GM19463 (cell line): ENCODE results near the gene C4orf50.

Experiments
- ATAC-seq: cut with Tn5 transposase; IDR thresholded peaks from one replicate; pipeline ENCODE4 v1.9.1; 2021; ENCODE audit warnings: mild to moderate bottlenecking, moderate library complexity; ENCODE audit not compliant: unreplicated experiment

The C4orf50 gene

DNA sequence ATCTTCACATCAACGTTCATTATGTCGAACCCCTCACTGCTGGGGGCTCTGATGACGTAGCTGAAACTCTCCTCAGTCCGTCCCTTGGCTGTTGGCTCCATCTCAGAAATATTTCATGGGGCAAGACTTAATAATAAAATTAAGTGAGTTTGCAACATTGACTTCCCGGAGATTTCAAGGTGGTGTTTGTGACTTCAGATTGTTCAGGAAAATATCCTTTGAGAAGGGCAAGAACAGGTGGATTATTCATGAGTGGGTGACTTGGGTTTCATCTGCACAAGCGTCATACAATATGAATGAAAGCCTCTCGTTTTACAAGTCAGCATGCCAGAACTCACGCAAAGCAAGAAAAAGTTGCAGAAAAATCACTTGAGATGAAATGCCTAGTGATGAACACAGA lies at the start of gene C4orf50:
TSS of gene C4orf50 (minus strand) at position 101 of the 400 bp plus-strand sequence.
- ATAC-seq, result no peak

DNA sequence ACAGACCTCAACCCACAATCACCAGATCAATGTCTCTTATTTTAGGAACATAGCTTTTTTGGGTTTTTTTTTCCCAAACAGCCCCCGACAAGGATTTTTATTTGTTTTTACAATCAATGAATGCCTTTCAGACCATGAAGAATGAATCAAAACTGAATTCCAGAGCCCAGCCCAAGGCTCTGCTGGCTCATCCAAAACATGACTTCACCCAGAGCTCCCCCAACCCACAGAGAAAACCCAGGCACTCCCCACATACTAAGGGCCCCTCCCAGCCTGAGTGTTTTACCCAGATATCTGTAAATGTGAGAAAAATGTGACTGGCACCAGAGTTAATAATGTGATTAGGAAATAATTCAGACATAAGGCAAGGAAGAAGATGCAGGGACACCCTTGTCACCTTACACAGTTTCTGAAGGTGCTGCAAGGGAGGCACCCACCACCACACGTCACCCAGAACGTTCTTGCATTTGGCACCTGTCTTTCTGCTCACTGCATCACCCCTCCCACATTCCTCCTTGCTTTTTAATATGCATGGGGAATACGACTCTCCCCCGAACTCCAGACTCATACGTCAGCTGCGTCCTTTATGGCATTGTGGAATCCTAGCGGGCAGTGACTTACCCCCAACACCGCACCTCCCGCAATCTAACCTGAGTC lies 47.8 kb upstream of the C4orf50 start:
- no peak for ATAC-seq

DNA sequence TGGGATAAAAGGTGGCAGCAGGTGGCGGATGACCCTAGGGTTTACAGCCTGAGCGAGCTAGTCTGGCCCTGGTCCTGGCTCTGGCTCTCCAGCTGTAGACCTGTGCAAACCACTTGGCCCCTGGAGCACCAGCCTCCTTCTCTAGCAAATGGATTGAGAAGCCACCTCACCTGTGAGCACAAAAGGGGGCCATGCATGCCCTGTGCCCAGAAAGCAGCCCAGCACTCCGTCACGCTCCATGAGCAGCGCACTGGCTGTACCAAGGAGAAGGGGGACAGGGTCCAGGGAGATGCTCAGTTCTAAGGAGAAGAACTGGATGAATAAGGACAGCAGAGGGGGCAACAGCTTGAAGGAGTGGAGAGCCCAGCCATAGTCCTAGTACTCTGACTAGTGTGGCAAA lies 46.9 kb upstream of the C4orf50 start:
- no peak for ATAC-seq

DNA sequence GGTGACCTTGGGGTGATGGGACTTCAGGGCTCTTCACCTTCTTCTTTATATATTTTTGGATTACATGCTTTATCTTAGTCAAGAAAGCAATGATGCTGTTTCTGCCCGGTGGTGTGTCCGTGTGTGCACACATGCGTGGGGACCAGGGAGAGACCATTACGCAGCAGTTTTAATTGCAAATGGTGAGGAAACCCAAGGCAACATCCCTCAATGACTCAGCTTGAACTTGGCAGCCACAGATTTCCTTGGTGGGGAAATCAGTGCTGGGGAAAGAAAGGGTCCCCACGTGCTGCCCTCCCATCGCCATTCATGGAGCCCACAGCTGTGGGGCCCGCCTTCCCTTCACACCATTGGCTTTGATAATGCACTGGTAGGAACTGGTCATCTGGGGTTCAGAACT lies 46.2 kb upstream of the C4orf50 start:
- ATAC-seq, result no peak

DNA sequence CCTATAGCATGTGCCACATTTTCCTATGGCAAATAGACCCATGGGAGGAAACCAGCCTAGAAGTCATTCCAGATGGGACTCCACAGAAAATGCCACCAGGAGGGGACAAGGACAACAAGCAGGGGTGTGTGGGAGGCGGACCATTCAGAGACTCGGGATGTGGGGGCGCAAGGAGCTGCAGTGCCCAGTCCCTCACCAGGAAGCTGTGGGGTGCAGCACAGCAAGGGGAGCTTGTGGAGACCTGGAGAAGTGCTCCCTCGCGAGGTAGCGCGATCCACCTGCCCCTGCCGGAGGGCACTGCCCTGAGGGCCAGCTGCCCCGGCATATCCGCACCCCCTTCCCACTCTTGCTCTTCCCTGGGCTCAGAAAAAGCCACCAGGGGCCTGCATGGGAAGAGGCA lies 45.5 kb upstream of the C4orf50 start:
- no peak for ATAC-seq

DNA sequence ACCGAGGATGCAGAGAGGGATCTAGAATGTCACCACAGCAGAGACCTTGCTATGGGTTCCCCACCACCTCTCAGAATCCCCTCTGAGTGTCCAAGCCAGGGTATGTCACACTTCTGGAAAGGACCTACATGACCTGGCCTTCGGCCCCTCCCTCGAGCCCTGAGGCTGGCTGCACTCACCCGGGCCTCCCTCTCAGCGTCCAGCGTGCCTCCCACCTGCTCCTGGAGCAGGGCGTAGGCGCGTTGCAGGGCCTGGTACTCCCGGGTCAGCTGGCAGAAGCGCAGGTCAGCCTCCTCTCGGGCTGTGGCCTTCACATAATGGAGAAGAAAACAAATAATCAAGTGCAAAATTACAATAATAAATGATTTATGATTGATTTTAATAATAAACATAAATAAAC lies 43.9 kb upstream of the C4orf50 start:
- no peak for ATAC-seq

DNA sequence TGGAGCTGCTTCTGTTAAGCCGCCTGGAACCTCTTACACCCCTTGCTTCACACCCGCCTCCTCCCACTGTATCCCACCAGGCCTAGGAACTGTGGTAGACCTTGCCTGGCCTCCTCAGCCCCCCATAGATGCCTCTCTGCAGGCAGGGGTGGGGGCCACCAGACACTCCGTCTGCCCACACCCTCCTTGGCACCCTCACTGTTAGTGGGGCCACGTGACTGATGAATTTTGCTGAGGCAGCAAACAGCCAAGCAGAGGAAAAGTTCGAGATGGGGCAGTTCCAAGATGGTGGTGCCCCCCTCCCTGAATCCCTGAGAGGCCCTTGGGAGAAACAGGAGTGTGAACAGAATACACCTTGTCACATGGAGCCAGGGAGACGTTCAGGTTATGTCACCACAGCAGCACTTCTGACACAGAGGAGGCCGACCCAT lies 41.2 kb upstream of the C4orf50 start:
- ATAC-seq, result no peak

DNA sequence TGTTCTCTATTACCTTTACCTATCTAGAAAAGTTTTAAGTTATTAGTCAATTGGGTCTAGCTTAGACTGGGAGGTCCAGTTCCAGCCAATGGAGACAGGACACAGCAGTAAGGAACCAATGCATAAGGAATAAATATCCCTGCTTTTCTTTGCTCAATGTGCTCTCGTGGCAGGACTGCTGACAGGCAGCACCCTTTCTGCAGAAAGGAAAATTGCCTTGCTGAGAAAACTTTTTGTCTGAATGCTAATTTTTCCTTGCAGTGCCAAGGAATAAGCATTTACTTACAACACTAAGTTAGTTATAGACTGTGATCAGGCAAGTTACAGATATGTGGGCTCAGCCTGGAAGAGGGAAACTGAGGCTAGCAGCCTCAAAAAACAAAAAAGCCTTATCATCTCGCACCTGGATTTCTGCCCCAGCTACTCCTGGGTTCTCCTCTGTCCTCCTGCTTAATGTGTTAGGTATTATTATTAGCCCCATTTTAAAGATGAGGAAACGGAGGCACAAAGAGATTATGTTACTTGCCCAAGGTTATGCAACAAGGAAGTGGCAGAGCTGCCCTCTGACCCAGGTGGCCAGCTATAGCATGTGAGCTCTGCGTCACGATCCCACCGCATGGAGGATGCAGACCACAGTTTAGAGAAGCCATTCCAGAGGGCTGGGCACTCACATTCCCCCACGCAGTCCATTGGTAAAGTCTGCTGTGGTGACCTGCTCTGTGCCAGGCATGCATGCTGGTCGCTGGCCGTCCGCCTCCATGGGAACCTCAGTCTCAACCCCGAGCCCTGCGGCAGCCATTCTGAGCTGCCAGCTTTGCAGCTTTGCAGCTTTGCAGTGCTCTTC lies 40.5 kb upstream of the C4orf50 start:
- no peak for ATAC-seq

DNA sequence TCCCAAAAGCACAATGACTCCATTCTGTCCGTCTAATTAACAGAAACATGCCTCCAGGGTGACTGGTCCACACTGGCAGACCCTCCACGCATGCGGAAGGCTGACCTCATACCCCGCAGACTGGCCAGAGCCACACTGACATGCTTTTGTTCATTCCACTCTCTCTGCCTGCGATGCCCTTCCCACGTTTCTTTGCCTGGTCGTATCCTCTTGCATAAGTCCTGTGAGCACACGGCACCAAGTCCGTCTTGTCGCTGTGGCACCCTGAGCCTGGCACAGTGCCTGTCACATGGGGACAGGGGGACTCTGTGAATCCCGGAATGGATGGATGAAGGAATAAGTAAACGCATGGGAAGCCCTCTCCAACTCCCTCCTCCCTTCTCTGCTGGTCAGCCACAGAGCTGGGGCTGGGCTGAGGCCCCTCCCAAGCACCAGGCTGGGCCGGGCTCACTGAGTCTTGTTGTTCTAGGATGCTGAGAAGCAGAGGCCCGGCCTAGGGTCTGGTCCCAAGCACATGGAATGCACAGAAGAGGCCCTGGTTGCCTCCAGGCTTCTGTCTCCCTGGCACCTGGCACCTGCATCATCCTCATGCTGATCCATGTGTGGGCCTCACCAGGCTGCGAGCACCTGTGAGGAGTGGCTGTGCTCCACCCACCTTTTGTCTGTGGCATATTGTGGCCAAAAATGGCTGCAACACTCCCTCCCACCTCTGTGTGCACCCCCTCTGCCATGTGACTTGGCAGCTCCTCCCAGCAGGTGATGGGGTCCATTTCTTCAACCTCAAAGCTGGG lies 38.9 kb upstream of the C4orf50 start:
- no peak for ATAC-seq

DNA sequence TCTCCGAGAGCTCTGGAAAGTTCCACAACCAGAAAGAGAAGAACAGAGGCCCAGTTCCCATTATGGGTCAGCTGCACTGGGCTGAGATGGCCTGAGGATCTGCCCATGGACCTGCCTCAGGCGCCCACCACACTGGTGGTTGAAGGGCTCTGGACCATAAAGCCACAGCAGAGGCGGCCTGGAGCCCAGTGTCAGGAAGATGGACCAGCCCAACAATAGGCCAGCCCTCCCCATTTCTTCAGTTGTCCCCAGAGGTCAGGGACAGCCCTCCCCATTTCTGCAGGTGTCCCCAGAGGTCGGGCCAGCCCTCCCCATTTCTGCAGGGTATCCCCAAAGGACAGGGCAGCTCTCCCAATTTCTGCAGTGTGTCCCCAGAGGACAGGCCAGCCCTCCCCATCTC lies 37.2 kb upstream of the C4orf50 start:
- no peak for ATAC-seq

DNA sequence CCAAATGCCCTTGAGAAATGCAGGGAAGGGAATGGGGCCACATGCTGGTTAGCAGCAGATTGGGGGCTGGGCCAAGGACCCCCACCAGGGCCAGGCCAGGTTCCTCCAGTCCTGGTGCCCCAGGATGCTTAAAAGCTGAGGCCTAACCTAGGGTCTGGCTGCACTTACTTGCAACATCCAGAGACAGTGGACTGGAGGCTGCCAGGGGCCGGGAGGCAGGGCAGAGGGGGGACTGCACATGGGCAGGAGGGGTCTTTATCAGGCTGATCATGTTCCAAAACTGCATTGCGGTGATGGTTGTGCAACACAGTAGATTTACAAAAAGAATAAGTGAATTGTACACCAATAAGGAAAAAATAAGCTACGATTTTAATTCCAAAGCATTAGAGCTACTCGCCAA lies 36.8 kb upstream of the C4orf50 start:
- ATAC-seq, result no peak

DNA sequence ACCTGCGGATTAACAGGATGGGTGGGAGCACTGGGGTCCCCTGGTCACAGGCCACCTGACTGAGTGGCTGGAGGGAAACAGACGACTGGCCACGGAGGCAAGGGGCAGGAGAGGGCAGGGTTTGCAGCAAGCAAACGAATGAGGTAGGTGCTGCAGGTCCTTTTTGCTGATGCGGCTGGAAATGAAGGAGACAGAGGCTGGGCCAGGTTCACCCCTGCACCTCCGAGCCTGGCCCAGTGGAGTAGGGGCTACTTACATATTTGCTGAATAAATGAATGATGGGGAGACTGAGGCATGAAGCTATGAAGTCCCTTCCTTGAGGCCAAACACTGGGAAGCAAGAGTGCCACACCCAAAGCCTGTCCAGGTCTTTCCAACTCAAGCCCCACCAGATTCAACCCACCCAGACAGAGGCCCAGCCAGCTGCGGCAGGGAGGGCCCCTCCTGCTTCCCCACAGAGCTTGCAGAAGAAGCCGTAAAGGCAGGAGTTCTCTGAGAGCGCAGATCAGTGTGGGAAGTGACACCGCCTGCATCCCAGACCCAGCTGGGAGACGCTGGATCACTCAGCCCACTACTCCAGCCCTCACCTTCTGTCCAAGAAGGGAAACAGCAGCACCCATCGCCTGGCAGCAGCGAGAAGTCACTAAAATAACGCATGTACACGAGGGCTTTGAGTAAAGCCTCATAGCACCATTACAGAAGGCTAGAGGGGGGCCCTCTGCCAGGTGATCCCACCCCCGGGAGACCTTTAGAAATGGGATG lies 36.1 kb upstream of the C4orf50 start:
- no peak for ATAC-seq

DNA sequence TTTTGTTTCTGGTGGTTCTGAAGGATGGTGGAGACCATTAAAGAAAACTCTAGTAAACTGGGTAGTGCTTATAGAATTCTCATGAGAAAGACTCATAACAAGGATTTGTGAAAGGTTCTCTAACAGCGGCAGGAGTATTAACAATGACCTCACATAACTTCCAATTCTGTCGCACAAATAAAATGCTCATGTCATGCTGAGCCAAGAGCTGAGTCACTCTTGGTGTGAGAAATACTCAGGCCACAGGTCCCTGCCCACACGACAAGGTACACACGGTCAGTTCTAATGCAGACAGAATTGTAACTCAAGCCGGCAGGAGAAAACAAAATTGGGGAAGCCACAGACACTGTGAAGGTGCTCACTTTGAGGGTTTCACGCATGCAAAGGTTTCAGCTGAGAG lies 34.4 kb upstream of the C4orf50 start:
- ATAC-seq, result no peak

DNA sequence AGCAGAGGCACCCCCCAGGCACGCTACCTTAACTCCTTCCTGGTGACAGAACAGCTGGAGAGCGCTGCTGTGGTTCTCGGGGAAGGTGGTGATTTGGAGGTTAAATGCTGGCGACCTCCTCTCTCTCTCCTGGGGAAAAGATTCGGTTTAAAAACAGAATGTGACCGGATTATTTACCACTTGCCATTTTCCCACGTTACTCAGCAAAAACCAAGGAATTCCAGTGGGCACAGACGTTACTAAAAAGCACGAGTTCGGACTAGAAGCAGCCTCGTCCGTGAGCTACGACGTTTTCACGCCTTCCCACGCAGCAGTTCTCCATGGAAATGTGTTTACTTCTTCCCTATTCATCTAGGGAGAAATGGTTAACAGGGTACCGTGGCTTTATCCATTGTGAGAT lies 32.3 kb upstream of the C4orf50 start:
- no peak for ATAC-seq

DNA sequence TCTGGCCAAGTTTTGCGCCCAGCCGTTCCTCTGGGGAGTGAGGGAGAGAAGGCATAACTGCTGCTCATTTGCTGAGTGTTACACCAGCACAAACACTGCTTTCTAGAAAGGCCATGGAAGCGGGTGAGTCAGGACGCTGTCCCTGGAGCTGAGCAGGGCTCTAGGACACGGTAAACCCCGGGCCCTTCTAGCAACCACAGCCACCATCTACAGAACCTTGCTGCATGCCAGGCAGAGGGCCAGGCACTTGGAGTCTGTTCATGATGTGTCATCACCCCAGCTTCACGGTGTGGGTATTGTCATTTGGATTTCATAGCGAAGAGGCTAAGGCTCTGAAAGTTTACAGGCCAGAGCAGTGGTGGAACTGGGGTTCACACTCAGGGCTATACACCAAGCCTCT lies 31.8 kb upstream of the C4orf50 start:
- ATAC-seq, result no peak

DNA sequence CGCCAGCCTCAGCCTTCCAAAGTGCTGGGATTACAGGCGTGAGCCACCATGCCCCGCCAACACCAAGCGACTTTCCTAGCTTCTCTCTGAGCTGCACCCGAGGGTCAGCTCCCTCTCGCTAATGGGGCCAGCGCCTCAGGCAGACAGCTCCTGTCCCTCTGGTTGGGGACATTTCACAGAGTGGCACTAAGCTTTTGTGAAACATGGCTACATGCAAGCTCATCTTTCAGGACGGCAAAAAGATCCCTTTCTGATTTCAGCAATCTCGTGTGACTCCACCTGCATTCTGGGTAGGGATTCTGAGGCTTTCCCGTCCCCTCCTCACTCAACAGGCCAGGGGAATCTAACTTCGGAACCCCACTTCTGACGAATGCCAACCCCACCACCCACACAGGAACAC lies 31.0 kb upstream of the C4orf50 start:
- ATAC-seq, result no peak

DNA sequence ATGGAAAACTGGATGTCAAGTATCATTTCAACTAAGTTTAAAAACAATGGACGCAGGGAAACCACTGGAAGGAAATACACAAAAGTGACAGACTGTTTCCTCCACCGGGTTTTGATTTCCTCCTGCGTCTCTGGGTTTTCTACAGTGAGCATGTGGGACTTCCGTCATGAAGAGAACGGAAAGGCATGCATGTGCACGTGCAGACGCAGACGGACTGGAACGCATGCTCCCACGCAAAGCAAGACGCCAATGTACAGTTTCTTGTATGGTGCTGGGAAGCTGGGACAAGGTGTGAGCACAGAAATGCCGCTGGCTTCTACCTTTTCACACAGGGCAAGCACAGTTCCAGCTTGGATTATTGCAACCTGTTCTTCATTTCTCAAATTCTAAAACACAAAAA lies 30.3 kb upstream of the C4orf50 start:
- ATAC-seq, result no peak

DNA sequence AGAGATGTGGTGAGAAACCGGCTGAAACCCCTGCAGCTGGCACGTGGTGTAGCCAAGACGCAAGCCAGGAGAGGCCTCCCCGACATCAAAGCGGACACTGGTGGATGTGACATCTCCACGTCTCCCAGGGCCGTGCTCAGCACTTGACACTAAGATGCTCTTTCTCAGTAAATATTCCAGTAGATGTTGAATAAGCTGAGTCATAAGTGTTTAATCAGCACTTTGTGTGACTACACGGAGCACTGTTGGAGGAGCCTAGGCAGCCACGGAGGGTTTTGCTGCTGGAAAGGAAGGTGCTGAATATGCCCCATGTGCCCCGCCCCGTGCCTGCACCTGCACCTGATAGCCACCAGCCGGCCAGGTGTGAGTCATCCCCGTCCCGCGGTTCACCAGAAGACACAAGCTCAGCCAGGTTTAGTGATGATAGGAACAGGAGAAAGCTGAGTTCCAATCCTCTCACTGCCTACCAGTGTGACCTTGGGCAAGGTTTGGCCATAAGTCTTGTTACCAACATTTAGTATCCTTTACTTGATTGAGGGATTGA lies 29.0 kb upstream of the C4orf50 start:
- no peak for ATAC-seq

DNA sequence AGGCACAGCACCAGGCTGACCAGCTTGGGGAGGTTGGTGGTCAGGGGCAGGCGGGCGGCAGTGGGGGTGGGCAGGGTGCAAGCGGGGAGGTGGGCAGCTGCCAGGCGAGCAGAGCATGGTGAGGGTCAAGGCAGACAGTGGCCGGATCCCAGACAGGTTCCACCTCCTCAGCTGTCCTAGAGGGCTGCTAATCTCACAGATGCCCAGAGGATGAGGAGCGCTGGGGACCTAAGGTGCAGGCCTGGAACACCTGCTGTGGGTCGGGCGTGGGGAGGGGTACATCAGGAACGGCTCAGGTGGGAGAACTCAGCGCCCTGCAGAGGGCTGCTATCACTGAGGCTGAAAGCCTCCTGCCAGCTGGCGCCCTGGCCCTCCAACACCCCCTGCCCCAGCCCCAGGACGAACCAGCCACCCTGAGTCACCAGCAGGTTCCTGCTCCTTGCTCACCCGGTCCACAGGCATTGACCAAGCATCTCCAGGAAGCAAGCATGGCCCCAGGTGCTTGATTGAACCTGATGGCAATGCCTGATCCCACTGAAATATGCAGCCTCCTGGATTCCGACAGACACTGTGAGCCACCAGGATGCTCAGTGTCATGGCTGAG lies 28.4 kb upstream of the C4orf50 start:
- no peak for ATAC-seq

DNA sequence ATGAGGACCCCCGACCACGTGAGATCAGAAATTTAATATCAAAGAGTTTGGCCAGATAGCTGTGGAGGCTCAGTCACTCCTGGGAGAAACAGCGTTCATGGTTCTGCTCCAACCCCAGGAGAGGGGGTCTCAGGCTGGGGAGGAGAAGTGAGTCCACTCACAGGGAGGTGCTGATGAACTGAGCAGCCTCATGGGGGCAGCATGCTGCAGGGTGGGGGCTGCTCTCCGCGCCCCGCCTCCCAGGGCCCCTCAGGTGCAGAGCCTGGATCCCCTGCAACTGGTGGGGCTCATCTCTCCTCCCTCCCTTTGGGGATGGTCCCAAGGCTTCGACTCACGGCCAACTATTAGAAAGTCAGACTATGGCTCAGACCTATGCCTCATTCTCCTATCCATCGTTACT lies 26.6 kb upstream of the C4orf50 start:
- no peak for ATAC-seq
